GM19351 (cell line): Measurements from ENCODE around the gene ITPKC.

ENCODE experiments used
- ATAC-seq: cut with Tn5 transposase; IDR thresholded peaks from one replicate; pipeline ENCODE4 v1.9.1; 2021; ENCODE audit warnings: mild to moderate bottlenecking, moderate library complexity; ENCODE audit not compliant: unreplicated experiment

The ITPKC gene

GRCh38 chr19:40690050-40690692 lies 26.7 kb upstream of the ITPKC start, which contains the start of gene NUMBL:
TSS of gene NUMBL (minus strand) at chr19:40690651. CDS start at chr19:40690483, 168 bp downstream.
- peak; percentile 11 for ATAC-seq

DNA sequence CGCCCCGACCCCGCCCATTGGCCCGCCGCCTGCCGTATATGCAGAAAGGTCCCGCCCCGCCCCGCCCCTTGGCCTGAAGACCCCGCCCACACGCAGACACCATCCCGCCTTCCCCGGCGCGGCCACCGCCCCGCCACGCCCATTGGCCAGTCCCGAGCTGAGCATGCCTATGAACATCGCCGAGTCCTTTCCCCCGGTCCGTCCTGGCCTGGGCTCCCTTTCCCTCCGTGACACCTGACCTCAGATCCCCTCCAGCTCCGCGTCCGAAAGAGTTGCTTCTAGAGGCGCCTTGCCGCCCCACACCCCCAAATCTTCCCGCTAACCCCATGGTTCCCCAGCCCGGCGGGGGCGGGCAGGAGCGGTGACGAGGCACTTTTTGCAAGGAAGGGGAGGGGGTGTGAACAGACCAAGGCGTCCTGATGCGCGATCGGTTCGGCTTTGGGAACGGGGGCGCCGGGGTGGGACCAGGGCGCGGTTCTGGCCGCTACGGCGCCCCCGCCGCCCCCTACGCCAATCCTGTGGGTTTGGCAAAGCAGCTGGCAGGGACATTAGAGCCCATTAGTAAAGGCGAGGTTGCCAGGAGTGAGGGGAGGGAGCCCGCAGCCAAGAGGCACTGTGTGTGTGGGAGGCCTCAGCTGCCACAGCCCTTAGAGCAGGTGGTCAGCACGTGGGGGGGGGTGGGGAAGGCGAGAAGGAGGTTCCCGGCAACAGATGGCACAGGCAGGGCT lies 26.1 kb upstream of the ITPKC start:
- ATAC-seq = peak; percentile 58

DNA sequence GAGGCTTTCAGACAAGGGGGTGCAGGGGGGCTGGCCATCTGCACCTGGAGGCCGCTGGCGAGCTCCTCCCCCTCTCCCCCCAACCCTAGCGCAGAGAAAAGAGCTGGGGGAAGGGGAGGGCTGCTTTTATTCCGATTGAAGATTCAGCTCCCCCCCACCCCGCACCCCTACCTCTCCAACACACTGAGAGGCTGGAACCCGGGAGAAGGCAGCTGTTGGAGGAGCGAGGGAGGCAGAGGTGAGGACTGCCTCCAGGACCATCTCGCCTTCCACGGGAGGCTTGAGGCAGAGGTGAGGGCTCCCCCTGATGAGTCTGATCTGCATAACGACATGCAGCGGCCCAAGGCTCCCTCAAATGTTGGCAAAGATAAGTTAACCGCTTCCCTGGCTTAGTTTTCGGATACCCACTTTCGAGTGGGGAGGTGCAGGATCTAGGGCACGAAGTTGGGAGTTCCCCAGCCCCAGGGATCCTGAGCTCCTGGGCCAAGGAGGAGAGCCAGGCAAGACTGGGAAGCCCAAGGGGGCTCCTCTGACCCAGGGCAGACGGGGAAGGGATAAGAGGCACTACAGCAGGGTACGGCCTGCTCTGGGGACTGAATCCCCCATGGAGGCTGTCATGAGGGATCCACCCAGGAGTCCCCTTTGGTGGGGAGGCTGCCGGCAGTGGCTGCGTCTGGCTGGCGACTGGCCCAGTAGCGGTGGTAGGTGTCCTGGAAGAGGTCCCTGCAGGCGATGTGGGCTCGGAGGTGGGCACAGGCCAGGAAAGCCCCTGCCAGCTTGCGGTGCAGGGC lies 25.3 kb upstream of the ITPKC start:
- no peak for ATAC-seq

DNA sequence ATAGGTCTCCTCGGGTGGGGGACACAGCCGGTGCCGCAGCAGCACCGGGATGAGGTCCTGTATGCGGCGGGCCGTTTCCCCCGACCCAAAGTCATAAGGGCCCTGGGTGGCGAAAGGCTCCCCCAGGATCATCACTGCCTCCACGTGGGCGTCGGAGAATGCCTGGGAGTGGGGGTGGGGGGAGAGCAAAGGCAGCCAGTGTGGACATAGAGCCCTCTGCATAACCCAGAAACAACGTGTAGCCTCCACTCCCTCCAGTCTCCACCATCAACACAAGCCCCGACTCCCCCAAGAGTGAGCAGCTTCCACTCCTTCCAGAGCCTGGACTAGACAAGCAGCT lies 24.7 kb upstream of the ITPKC start:
- ATAC-seq = no peak

GRCh38 chr19:40693150-40693788 lies 23.6 kb upstream of the ITPKC start:
- no peak for ATAC-seq

GRCh38 chr19:40693896-40694295 lies 23.0 kb upstream of the ITPKC start:
- ATAC-seq = no peak

DNA sequence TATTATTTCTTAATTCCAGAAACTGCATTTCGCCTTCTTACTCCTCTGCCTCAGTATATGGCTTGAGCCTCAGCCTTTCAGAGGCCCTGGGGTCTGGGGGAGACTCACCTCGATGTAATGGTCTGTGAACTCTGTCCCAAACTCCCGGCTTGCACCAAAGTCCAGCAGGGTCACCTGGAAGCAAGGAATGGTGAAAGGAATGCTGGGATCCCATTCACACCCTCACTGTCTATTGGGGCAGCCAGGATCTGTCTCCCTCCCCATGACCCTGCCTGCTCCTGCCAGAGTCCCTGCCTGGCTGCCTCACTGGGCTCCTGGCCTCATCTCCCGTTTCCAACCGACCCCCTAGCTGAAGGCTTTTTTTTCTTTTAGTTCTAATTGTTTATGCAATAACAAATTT lies 21.0 kb upstream of the ITPKC start:
- ATAC-seq = no peak

DNA sequence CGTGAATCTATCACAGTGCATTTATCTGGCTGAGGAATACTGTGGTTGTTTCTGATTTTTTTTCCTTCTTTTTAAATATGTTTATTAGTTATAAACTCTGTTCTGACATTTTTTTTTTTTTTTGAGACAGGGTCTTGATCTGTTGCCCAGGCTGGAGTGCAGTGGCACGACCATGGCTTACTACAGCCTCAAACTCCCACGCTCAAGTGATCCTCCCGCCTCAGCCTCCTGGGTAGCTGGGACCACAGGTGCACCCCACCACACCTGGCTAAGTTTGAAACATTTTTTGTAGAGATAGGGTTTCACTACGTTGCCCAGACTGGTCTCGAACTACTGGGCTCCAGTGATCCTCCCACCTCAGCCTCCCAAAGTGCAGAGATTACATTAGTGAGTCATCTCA lies 19.9 kb upstream of the ITPKC start:
- ATAC-seq = no peak

DNA sequence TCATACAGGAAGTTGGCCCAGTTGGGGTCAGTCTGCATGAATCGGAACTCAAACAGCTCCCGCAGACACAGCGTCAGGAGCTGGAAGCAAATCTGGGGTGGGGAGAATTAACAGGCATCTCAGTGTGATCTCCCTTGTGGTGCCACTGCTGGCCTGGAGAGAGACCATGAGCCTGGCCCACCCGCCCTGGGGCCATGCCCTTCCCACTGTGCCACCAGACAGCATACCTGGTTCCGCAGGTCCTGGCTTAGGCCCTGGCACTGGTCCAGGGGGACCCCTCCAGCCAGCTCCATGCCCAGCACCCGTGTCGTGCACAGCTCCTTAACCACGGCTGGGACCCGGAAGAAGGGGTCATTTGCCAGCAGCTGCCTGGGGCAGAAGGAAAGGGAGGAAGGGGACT lies 16.8 kb upstream of the ITPKC start:
- ATAC-seq = no peak

DNA sequence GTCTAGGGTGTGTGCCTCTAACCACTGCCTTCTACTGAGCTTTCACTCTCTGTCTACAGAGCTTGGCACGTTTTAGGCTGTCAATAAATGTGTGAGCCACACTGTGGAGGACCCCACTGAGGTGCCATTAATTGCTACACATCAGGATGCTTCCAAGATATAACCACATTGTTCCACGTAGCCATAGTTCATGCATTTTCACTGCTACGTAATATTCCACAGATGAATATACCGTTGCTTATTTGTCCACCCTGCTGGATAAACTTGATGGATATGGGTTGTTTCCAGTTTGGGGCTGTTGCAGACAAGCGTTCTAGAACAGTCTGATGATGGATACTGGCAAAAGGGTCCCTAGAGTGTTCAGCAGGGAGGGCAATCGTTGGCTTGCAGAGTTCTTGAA lies 15.2 kb upstream of the ITPKC start:
- ATAC-seq = no peak

GRCh38 chr19:40702337-40703012 lies 14.4 kb upstream of the ITPKC start:
- no peak for ATAC-seq

DNA sequence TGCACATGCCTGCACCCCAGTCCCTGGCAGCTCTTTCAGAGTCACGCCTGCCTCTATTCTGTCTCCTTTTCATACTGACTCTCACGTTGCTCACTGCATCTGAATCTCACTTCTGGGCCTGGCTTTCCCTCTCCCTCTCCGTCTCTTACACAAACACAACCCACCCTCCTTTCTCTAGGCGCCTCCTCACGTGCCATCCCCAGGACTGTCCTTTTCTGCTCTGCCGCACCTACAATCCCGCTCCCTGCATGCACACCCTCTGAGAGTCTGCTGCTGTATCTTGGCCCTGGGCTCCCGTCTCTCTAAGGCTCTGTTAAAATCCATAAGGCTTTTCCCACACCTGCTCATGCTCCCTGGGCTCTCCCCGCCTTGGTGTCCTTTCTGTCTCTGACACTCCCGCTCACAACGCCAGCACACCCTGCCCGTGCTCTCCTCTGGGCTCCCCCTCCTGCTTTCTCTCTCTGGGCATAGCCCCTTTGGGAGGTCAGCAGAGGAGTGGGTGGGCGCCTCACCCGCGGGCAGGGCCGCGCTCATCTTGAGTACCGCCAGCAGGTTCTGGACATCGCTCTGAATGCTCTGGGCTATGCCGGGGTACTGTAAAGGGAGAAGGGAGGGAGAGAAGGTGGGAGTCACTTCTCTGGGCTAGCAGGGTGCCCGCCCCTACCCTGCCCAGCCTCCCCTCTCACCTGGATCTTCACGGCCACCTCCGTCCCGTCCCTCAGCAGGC lies 13.7 kb upstream of the ITPKC start:
- no peak for ATAC-seq

- no peak for ATAC-seq
Measured at GRCh38 chr19:40704491-40705361, 12.2 kb upstream of the ITPKC start.

DNA sequence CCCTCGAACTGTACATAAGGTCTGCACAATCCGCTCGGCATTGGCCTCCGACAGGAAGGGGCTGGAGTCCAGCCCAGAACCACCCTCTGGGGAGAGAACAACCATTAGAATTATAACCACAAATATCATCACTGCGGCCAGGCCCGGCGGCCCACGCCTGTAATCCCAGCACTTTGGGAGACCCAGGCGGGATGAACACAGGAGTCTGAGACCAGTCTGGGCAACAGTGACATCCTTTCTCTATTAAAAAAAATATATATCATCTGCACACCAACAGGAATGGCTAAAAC lies 11.6 kb upstream of the ITPKC start:
- no peak for ATAC-seq

- ATAC-seq = no peak
Measured at GRCh38 chr19:40705950-40706619, 10.8 kb upstream of the ITPKC start.

DNA sequence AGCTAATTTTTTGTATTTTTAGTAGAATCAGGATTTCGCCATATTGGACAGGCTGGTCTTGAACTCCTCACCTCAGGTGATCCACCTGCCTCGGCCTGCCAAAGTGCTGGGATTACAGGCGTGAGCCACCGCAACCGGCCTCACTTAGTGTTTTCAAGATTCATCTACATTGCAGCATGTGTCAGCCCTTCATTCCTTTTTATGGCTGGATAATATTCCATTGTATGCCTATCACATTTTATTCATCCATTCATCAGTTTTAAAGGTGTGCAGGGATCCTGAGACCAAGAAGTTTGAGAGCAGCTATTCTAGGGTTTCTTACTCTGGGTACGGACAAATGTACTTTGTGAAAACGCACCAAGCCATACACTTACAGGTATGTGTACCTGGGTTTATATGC lies 9.3 kb upstream of the ITPKC start:
- ATAC-seq = no peak

- ATAC-seq = no peak
Measured at GRCh38 chr19:40709817-40710216, 7.1 kb upstream of the ITPKC start.

DNA sequence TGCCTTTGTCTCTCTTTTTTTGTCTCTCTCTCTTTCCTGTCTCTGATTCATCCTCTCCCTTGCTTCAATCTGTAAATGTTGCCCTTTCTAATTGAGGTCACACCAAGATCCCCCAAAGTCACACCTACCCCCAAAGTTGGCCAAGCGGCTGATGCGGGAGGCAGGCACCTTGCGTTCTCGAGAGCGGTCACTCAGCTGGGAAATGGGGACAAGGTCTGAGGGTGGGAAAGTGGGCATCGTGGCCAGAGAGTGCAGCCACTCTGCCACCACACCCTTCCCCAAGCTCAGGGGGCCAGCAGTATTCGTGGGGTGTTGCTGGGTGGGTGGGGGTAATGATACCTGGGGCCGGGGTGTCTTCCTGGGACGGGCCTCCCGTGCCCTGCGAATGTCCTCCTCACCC lies 3.0 kb upstream of the ITPKC start:
- no peak for ATAC-seq
